Measurements from ENCODE around the gene ZMYND15.

ZMYND15 gene

GRCh38 chr17:4735876-4736651, 3.6 kb upstream of the ZMYND15 start:
- TF ChIP-seq POLR2AphosphoS5 (IDR thresholded peaks at IDR 0.05; ENCODE audit: low read depth, low read length): no peak
- TF ChIP-seq TAF1 (IDR thresholded peaks at IDR 0.05; ENCODE audit: borderline replicate concordance, low read depth, low read length): no peak
- no peak for TF ChIP-seq POLR2A (IDR thresholded peaks at IDR 0.05; ENCODE audit: low read depth, low read length)
- FAIRE-seq: peak; percentile 24
- no peak for DNase-seq (ENCODE audit: insufficient read length)

DNA sequence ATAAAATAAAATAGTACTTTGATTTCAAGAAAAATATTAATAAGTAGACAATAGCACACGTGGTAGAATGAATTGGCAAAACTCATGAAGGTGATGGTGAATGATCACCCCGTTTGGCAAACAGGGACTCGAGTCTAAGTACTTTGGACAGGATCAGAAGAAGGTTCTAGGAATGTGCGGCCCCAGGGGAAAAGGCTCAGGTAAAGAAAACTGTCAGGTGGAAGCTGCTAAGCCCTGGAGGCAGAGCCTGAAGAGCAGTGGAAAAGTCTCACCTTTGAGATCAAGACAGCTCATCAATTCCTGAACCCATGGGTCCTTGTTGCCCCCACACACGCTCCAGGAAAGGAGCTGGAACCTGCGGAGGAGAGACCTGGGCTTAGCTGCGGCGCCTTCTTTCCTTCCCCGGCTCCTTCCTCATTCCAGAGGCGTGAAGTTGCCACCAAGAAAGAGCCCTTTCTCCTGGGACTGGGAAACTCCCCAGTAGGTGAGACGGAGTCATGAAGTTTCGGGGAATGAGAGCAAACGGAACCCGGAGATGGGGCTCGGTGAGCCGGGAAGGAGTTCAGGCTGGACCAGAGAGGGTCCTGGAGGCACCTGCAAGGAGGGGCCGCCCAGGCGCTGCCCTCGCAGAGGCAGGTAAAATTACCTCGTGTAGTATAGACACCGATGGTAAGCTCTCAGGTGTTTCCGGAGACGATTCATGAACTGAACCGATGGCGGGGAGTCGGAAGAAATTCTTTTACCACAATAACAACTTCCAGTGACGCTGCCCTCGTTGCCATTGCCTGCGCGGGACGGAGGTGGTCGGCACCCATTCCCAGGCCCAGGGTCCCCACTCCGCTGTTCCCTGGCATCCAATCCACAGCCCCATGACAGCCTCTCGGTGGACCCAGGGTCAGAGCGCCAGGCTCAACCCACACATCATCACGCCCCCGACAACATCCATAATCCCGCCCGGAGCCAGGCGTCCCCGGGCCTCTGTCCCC, 1.2 kb upstream of the ZMYND15 start:
- DNase-seq (ENCODE audit: insufficient read length): no peak
- no peak for TF ChIP-seq TAF1 (IDR thresholded peaks at IDR 0.05; ENCODE audit: borderline replicate concordance, low read depth, low read length)
- TF ChIP-seq POLR2AphosphoS5 (IDR thresholded peaks at IDR 0.05; ENCODE audit: low read depth, low read length): no peak
- TF ChIP-seq POLR2A (IDR thresholded peaks at IDR 0.05; ENCODE audit: low read depth, low read length): no peak
- FAIRE-seq: no peak

GRCh38 chr17:4740025-4740351, 355 bp downstream of the ZMYND15 start:
- FAIRE-seq (no peak), DNase-seq (ENCODE audit: insufficient read length) (no peak)
- TF ChIP-seq POLR2AphosphoS5 (IDR thresholded peaks at IDR 0.05; ENCODE audit: low read depth, low read length) (no peak), POLR2A (IDR thresholded peaks at IDR 0.05; ENCODE audit: low read depth, low read length) (no peak), TAF1 (IDR thresholded peaks at IDR 0.05; ENCODE audit: borderline replicate concordance, low read depth, low read length) (no peak)

- DNase-seq (ENCODE audit: insufficient read length): no peak
- no peak for FAIRE-seq
- TF ChIP-seq POLR2A (IDR thresholded peaks at IDR 0.05; ENCODE audit: low read depth, low read length): no peak
- TF ChIP-seq TAF1 (IDR thresholded peaks at IDR 0.05; ENCODE audit: borderline replicate concordance, low read depth, low read length): no peak
- TF ChIP-seq POLR2AphosphoS5 (IDR thresholded peaks at IDR 0.05; ENCODE audit: low read depth, low read length): no peak
These were observed 951 bp downstream of the ZMYND15 start for GRCh38 chr17:4740584-4740983.

DNA sequence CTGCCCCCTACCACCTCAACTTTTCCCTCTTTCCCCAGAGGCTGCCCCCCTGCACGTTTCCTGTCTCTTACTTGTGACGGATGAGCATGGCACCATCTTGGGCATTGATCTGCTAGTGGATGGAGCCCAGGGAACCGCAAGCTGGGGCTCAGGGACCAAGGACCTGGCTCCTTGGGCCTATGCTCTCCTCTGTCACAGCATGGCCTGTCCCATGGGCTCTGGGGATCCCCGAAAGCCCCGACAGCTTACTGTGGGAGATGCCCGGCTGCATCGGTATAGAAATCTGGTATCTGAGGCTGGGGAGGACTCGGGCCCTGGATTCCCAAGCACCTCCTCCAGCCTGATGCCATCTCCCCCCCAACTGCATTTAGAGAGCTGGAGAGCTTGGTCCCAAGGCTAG, 1.9 kb downstream of the ZMYND15 start:
- DNase-seq (ENCODE audit: insufficient read length): no peak
- FAIRE-seq: no peak
- no peak for TF ChIP-seq POLR2A (IDR thresholded peaks at IDR 0.05; ENCODE audit: low read depth, low read length)
- no peak for TF ChIP-seq POLR2AphosphoS5 (IDR thresholded peaks at IDR 0.05; ENCODE audit: low read depth, low read length)

DNA sequence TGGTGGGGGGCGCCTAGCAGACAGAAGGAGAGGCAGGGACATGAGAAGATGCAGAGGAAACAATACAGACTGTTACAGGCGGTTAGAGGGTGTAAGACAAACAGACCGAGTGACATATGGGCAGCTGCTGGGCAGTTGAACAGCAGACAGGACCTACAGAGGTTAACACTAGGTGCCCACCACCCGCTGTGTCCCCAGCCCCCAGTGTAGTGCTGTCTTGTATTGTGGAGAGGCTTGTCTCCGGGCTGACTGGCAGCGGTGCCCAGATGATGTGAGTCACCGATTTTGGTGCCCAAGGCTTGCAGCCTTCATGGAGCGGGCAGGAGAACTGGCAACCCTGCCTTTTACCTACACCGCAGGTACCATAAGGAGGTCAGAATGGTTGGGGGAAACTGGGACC, 2.5 kb downstream of the ZMYND15 start:
- DNase-seq (ENCODE audit: insufficient read length): no peak
- no peak for TF ChIP-seq POLR2A (IDR thresholded peaks at IDR 0.05; ENCODE audit: low read depth, low read length)
- TF ChIP-seq TAF1 (IDR thresholded peaks at IDR 0.05; ENCODE audit: borderline replicate concordance, low read depth, low read length): no peak
- no peak for TF ChIP-seq POLR2AphosphoS5 (IDR thresholded peaks at IDR 0.05; ENCODE audit: low read depth, low read length)
- FAIRE-seq: no peak

DNA sequence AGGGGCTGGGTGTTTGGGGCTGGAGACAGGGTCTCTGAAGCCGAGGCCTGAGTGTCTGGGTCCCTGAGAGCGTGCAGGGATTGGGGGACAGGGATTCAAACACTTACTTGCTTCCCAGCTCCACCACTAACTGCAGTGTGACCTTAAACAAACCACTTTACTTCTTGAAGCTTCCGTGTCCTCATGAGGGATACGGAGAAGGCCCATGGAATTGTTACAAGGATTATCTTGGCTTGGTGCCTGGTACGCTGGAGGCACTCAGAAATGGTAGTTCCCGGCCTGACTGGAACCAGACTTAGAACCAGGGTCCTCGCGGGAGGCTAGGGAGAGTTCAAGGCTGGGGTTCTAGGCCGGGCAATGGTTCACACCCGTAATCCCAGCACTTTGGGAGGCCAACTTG, 3.0 kb downstream of the ZMYND15 start:
- FAIRE-seq: no peak
- TF ChIP-seq TAF1 (IDR thresholded peaks at IDR 0.05; ENCODE audit: borderline replicate concordance, low read depth, low read length): no peak
- no peak for TF ChIP-seq POLR2A (IDR thresholded peaks at IDR 0.05; ENCODE audit: low read depth, low read length)
- no peak for TF ChIP-seq POLR2AphosphoS5 (IDR thresholded peaks at IDR 0.05; ENCODE audit: low read depth, low read length)
- no peak for DNase-seq (ENCODE audit: insufficient read length)

- no peak for FAIRE-seq
- TF ChIP-seq POLR2A (IDR thresholded peaks at IDR 0.05; ENCODE audit: low read depth, low read length): no peak
These were observed 3.6 kb downstream of the ZMYND15 start for GRCh38 chr17:4743216-4743615.

DNA sequence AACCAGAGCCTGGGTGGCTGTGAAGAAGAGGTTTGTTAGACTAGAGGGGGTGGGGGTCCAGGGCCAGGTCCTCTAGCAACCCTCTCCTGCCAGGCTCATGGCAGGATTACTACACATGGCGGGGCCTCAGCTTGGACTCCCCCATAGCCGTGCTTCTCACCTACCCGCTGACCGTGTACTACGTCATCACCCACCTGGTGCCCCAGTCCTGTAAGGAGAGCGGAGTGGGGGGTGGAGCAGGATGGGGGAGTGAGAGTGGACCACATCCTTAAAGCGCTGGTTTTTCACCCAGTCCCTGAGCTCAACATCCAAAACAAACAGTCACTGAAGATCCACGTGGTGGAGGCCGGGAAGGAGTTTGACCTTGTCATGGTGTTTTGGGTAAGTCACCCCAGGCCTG, 4.3 kb downstream of the ZMYND15 start:
- DNase-seq (ENCODE audit: insufficient read length) (no peak), FAIRE-seq (no peak)
- TF ChIP-seq POLR2AphosphoS5 (IDR thresholded peaks at IDR 0.05; ENCODE audit: low read depth, low read length) (no peak), TAF1 (IDR thresholded peaks at IDR 0.05; ENCODE audit: borderline replicate concordance, low read depth, low read length) (no peak), POLR2A (IDR thresholded peaks at IDR 0.05; ENCODE audit: low read depth, low read length) (no peak)

More at GRCh38 chr17:4743216-4743615, 3.6 kb downstream of the ZMYND15 start:
- DNase-seq (ENCODE audit: insufficient read length): no peak

- no peak for FAIRE-seq
- DNase-seq (ENCODE audit: insufficient read length): no peak
- no peak for TF ChIP-seq POLR2AphosphoS5 (IDR thresholded peaks at IDR 0.05; ENCODE audit: low read depth, low read length)
- no peak for TF ChIP-seq TAF1 (IDR thresholded peaks at IDR 0.05; ENCODE audit: borderline replicate concordance, low read depth, low read length)
- TF ChIP-seq POLR2A (IDR thresholded peaks at IDR 0.05; ENCODE audit: low read depth, low read length): no peak
These were observed 5.7 kb downstream of the ZMYND15 start for GRCh38 chr17:4744999-4745969.

- no peak for DNase-seq (ENCODE audit: insufficient read length)
- TF ChIP-seq POLR2A (IDR thresholded peaks at IDR 0.05; ENCODE audit: low read depth, low read length): no peak
- TF ChIP-seq TAF1 (IDR thresholded peaks at IDR 0.05; ENCODE audit: borderline replicate concordance, low read depth, low read length): no peak
- FAIRE-seq: peak; percentile 94
These were observed 8.2 kb downstream of the ZMYND15 start for GRCh38 chr17:4747847-4748246.
